K562 (cell line): Measurements from ENCODE around the gene DRD1.

Source experiments
- CBFA2T3 ChIP-seq: fragments of 450-650 bp; IDR thresholded peaks from 2 replicates; pipeline ENCODE4 v1.6.1; 2017
- CREB1 ChIP-seq, 2 experiments: sonication (generic) in 1 of 2; formaldehyde crosslinking in 1 of 2; IDR thresholded peaks; 2 replicates each; pipeline versions ENCODE4 v1.6.1 to v1.8.0; 2012 to 2022; ENCODE audit warnings: inconsistent platforms in 1 of 2, mild to moderate bottlenecking in 1 of 2, missing genetic modification reagents in 1 of 2, moderate library complexity in 1 of 2
- CTCF ChIP-seq, 3 experiments: IDR thresholded peaks in 2 of 3; conservative IDR thresholded peaks in 1 of 3; 2 replicates each; pipeline ENCODE4 v1.5.1; 2011 to 2012; ENCODE audit warnings: low read length in 3 of 3, mild to moderate bottlenecking in 3 of 3, control low read depth in 2 of 3, improper control_type of control experiment in 1 of 3, inconsistent platforms in 1 of 3, low read depth in 1 of 3, mixed read lengths in 1 of 3, moderate library complexity in 1 of 3; ENCODE audit not compliant: insufficient read depth in 2 of 3
- EGR1 ChIP-seq: fragments of 450-650 bp; conservative IDR thresholded peaks from 2 replicates; pipeline ENCODE4 v1.6.1; 2017; ENCODE audit warnings: mild to moderate bottlenecking
- FOS ChIP-seq: IDR thresholded peaks from 3 replicates; pipeline ENCODE4 v1.6.1; 2011; ENCODE audit not compliant: insufficient read length; ENCODE audit errors: extremely low read depth
- FOXM1 ChIP-seq, 2 experiments: fragments of 450-650 bp in 1 of 2; sonication (generic) in 1 of 2; formaldehyde crosslinking in 1 of 2; IDR thresholded peaks; 2 replicates each; pipeline versions ENCODE4 v1.6.1 to v1.9.0; 2017 to 2022; ENCODE audit warnings: low read depth in 2 of 2, mild to moderate bottlenecking in 2 of 2, missing genetic modification reagents in 1 of 2, moderate library complexity in 1 of 2
- KLF13 ChIP-seq: fragments of 450-650 bp; IDR thresholded peaks from 2 replicates; pipeline ENCODE4 v1.6.1; 2016; ENCODE audit warnings: missing genetic modification characterization, low read depth, mild to moderate bottlenecking, missing compliant biosample characterization, moderate library complexity, borderline replicate concordance
- MLLT1 ChIP-seq, 2 experiments: fragments of 450-650 bp; IDR thresholded peaks; 2 replicates each; pipeline ENCODE4 v1.6.1; 2016
- MTA2 ChIP-seq: fragments of 450-650 bp; IDR thresholded peaks from 2 replicates; pipeline ENCODE4 v1.6.1; 2016; ENCODE audit warnings: low read depth
- POLR2A ChIP-seq: fragments of 450-650 bp; conservative IDR thresholded peaks from 2 replicates; pipeline ENCODE4 v1.6.1; 2016
- SETDB1 ChIP-seq: IDR thresholded peaks from one replicate; pipeline ENCODE4 v1.6.1; 2012; ENCODE audit warnings: low read length, control low read depth, inconsistent platforms
- USF1 ChIP-seq: sonication (generic); formaldehyde crosslinking; IDR thresholded peaks from 2 replicates; pipeline ENCODE4 v1.9.0; 2022; ENCODE audit warnings: mild to moderate bottlenecking, missing genetic modification reagents
- TF ChIP-seq, protein P1 (sequence below): sonication (generic); formaldehyde crosslinking; IDR thresholded peaks from 2 replicates; pipeline ENCODE4 v1.8.0; 2022; ENCODE audit warnings: mild to moderate bottlenecking, missing genetic modification reagents

DNA sequence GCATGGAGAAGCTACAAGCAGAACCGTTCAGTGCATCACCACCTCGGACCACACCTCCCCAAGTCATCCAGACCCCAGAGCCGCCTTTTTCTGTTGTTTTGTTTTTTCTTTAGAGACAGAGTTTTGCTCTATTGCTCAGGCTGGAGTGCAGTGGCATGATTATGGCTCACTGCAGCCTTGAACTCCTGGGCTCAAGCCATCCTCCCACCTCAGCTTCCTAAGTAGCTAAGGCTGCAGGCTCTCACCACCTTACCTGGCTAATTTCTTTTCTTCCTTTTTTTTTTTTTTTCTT is 20.9 kb upstream of the DRD1 start:
- TF ChIP-seq CTCF (IDR thresholded peaks at IDR 0.05 in 2 of 3, conservative IDR thresholded peaks at IDR 0.05 in 1 of 3; ENCODE audit: insufficient read depth in 2 of 3, low read depth in 1 of 3, low read length in 3 of 3) (no peak), EGR1 (no peak), SETDB1 (no peak), MTA2 (no peak), CREB1 (IDR thresholded peaks at IDR 0.05) (no peak), CREB1 (CRISPR knock-in tag; IDR thresholded peaks at IDR 0.05) (no peak), CBFA2T3 (no peak), POLR2A (no peak), USF1 (CRISPR knock-in tag) (no peak), KLF13 (tag) (no peak), MLLT1 (IDR thresholded peaks at IDR 0.05) (no peak), FOXM1 (IDR thresholded peaks at IDR 0.05; ENCODE audit: low read depth) (no peak), FOXM1 (CRISPR knock-in tag; IDR thresholded peaks at IDR 0.05; ENCODE audit: low read depth) (no peak), FOS (no peak)
- TF ChIP-seq, protein P1, sequence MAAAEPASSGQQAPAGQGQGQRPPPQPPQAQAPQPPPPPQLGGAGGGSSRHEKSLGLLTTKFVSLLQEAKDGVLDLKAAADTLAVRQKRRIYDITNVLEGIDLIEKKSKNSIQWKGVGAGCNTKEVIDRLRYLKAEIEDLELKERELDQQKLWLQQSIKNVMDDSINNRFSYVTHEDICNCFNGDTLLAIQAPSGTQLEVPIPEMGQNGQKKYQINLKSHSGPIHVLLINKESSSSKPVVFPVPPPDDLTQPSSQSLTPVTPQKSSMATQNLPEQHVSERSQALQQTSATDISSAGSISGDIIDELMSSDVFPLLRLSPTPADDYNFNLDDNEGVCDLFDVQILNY (CRISPR knock-in tag): no peak
